IMR-90 (cell line): ENCODE measurements around the gene ZNF783. TPM values are rescaled to one million over a fixed set of nuclear protein-coding genes. Genes with fewer than 3 reads are reported as not detected.

Experiments used
- ATAC-seq: fragments of 200-7000 bp; cut with Tn5 transposase; 2 replicates; pipeline ENCODE4 v1.9.1; 2020; ENCODE audit warnings: low read depth, mild to moderate bottlenecking, moderate library complexity
- BruUV-seq: library from RNA; stranded (reverse); fragments of 400-500 nt; replicated peaks from 2 replicates; lab custom pipeline; 2021; lab: Mats Ljungman, UMichigan
- CTCF ChIA-PET: fragments of 300-600 bp; formaldehyde crosslinking; extraction: SDS; loops from one replicate; lab custom pipeline; 2021; ENCODE audit warnings: antibody characterized with exemption; lab: Yijun Ruan, JAX
- POLR2A ChIA-PET: fragments of 300-600 bp; sonication (Branson Sonifier 250); formaldehyde crosslinking; loops from one replicate; lab custom pipeline; 2022; ENCODE audit warnings: antibody characterized with exemption; ENCODE audit not compliant: unreplicated experiment; lab: Charles Lee
- DNase-seq: peaks from one replicate; pipeline ENCODE4 v3.0.0; 2013
- H2AFZ ChIP-seq: replicated peaks from 2 replicates; pipeline ENCODE3; 2013; ENCODE audit warnings: low read length, mild to moderate bottlenecking; ENCODE audit not compliant: poor library complexity
- H2AK5ac ChIP-seq: 2 replicates; pipeline ENCODE4 v1.6.1; 2013; ENCODE audit warnings: low read depth, low read length, inconsistent platforms
- H2AK9ac ChIP-seq: replicated peaks from 2 replicates; pipeline ENCODE3; 2013; ENCODE audit warnings: mild to moderate bottlenecking, low read depth, low read length, moderate library complexity; ENCODE audit not compliant: poor library complexity
- H2BK120ac ChIP-seq: 2 replicates; pipeline ENCODE4 v1.6.1; 2013; ENCODE audit warnings: low read depth, low read length, inconsistent platforms
- H2BK15ac ChIP-seq: 3 replicates; pipeline ENCODE4 v1.6.1; 2013; ENCODE audit warnings: low read depth, low read length, inconsistent platforms
- H2BK20ac ChIP-seq: 2 replicates; pipeline ENCODE4 v1.6.1; 2013; ENCODE audit warnings: low read depth, mild to moderate bottlenecking, inconsistent platforms, low read length, moderate library complexity
- H2BK5ac ChIP-seq: 2 replicates; pipeline ENCODE4 v1.6.1; 2013; ENCODE audit warnings: mild to moderate bottlenecking, low read depth, low read length, inconsistent platforms; ENCODE audit not compliant: poor library complexity, severe bottlenecking
- H3K14ac ChIP-seq: replicated peaks from 2 replicates; pipeline ENCODE4 v1.6.1; 2013; ENCODE audit warnings: low read depth, low read length, inconsistent platforms
- H3K18ac ChIP-seq: 2 replicates; pipeline ENCODE4 v1.6.1; 2013; ENCODE audit warnings: low read depth, low read length, control low read depth
- H3K23ac ChIP-seq: 2 replicates; pipeline ENCODE4 v1.6.1; 2013; ENCODE audit warnings: low read depth, low read length, inconsistent platforms
- H3K27ac ChIP-seq: 2 replicates; pipeline ENCODE4 v1.5.1; 2013; ENCODE audit warnings: mild to moderate bottlenecking, control low read depth, low read length; ENCODE audit not compliant: insufficient read depth
- H3K27me3 ChIP-seq: 2 replicates; pipeline ENCODE4 v1.6.1; 2013; ENCODE audit warnings: low read length; ENCODE audit not compliant: control insufficient read depth, insufficient read depth
- H3K36me3 ChIP-seq: 2 replicates; pipeline ENCODE4 v1.6.1; 2013; ENCODE audit warnings: low read length, mixed read lengths; ENCODE audit not compliant: control insufficient read depth, insufficient read depth
- H3K4ac ChIP-seq: 2 replicates; pipeline ENCODE4 v1.6.1; 2013; ENCODE audit warnings: low read depth, low read length, inconsistent platforms
- H3K4me1 ChIP-seq: 2 replicates; pipeline ENCODE4 v1.6.1; 2013; ENCODE audit warnings: low read length, mixed read lengths; ENCODE audit not compliant: control insufficient read depth, insufficient read depth
- H3K4me2 ChIP-seq: 2 replicates; pipeline ENCODE4 v1.6.1; 2013; ENCODE audit warnings: low read depth, mild to moderate bottlenecking, control low read depth, low read length, moderate library complexity
- H3K4me3 ChIP-seq: 2 replicates; pipeline ENCODE4 v1.5.1; 2013; ENCODE audit warnings: low read depth, mild to moderate bottlenecking, control low read depth, low read length, moderate library complexity; ENCODE audit not compliant: insufficient read depth
- H3K56ac ChIP-seq: 2 replicates; pipeline ENCODE4 v1.6.1; 2013; ENCODE audit warnings: low read length, inconsistent platforms; ENCODE audit not compliant: insufficient read depth; ENCODE audit errors: extremely low read depth
- H3K79me1 ChIP-seq, 2 experiments: 2 replicates each; pipeline ENCODE4 v1.6.1; 2013; ENCODE audit warnings: low read length in 2 of 2, inconsistent platforms in 1 of 2, low read depth in 1 of 2
- H3K9ac ChIP-seq: 2 replicates; pipeline ENCODE4 v1.6.1; 2013; ENCODE audit warnings: low read depth, low read length, control low read depth
- H3K9me1 ChIP-seq: 2 replicates; pipeline ENCODE4 v1.6.1; 2013; ENCODE audit warnings: low read length, inconsistent platforms; ENCODE audit not compliant: insufficient read depth
- H3K9me3 ChIP-seq: 2 replicates; pipeline ENCODE4 v1.6.1; 2013; ENCODE audit warnings: low read length; ENCODE audit not compliant: control insufficient read depth, insufficient read depth
- H4K20me1 ChIP-seq: 2 replicates; pipeline ENCODE4 v1.6.1; 2013; ENCODE audit warnings: low read length, inconsistent platforms; ENCODE audit not compliant: insufficient read depth
- H4K5ac ChIP-seq: 2 replicates; pipeline ENCODE4 v1.6.1; 2013; ENCODE audit warnings: mild to moderate bottlenecking, low read depth, low read length, control low read depth
- H4K8ac ChIP-seq, 2 experiments: 2 replicates each; pipeline ENCODE4 v1.6.1; 2013; ENCODE audit warnings: low read depth in 2 of 2, low read length in 2 of 2, control low read depth in 1 of 2, inconsistent platforms in 1 of 2
- H4K91ac ChIP-seq: 2 replicates; pipeline ENCODE4 v1.6.1; 2013; ENCODE audit warnings: low read depth, low read length, inconsistent platforms; ENCODE audit not compliant: insufficient read depth
- CHD1 ChIP-seq: IDR thresholded peaks from 2 replicates; pipeline ENCODE4 v1.6.1; 2012; ENCODE audit warnings: low read depth, low read length, improper control_type of control experiment
- ELK1 ChIP-seq: fragments of 150-350 bp; IDR thresholded peaks from 2 replicates; pipeline ENCODE4 v1.6.1; 2016; ENCODE audit warnings: low read depth, mild to moderate bottlenecking, low read length, moderate library complexity, borderline replicate concordance
- FOS ChIP-seq: fragments of 150-350 bp; IDR thresholded peaks from 2 replicates; pipeline ENCODE4 v1.6.1; 2016; ENCODE audit warnings: low read depth, low read length
- MAZ ChIP-seq: IDR thresholded peaks from 2 replicates; pipeline ENCODE4 v1.6.1; 2012; ENCODE audit warnings: low read depth, mild to moderate bottlenecking, low read length, improper control_type of control experiment, moderate library complexity, borderline replicate concordance
- MXI1 ChIP-seq: IDR thresholded peaks from 2 replicates; pipeline ENCODE4 v1.6.1; 2012; ENCODE audit warnings: low read depth, mild to moderate bottlenecking, low read length, moderate library complexity, borderline replicate concordance
- POLR2A ChIP-seq: IDR thresholded peaks from 2 replicates; pipeline ENCODE4 v1.6.1; 2012; ENCODE audit warnings: mild to moderate bottlenecking, low read depth, low read length
- RAD21 ChIP-seq: IDR thresholded peaks from 2 replicates; pipeline ENCODE4 v1.6.1; 2012; ENCODE audit warnings: low read length, improper control_type of control experiment
- RCOR1 ChIP-seq: IDR thresholded peaks from 2 replicates; pipeline ENCODE4 v1.6.1; 2012; ENCODE audit warnings: mild to moderate bottlenecking, low read length, improper control_type of control experiment; ENCODE audit not compliant: insufficient replicate concordance
- USF2 ChIP-seq: fragments of 150-350 bp; IDR thresholded peaks from 2 replicates; pipeline ENCODE4 v1.6.1; 2017; ENCODE audit warnings: mild to moderate bottlenecking, antibody characterized with exemption, low read length, low read depth
- WGBS, 2 experiments: methylation state at CpG; one replicate each; pipeline versions ENCODE4 v1.1.5 to v1.1.7; 2013; ENCODE audit warnings: missing lambda C conversion rate in 2 of 2; ENCODE audit not compliant: insufficient read length in 1 of 2; ENCODE audit errors: extremely low coverage in 2 of 2; 5-methylcytosine and 5-hydroxymethylcytosine counted together
- dilution Hi-C: fragments of 300-500 bp; cut with HindIII; formaldehyde crosslinking; loops from one replicate; pipeline ENCODE4 v1.14.3; 2018; ENCODE audit warnings: low sequenced_read_pairs; ENCODE audit not compliant: unreplicated experiment
- in situ Hi-C: fragments of 300-500 bp; cut with MboI; formaldehyde crosslinking; loops from 3 replicates; pipeline ENCODE4 v1.14.3; 2019; ENCODE audit warnings: low sequenced_read_pairs, inconsistent platforms, mixed read lengths
- intact Hi-C: fragments of 100-400 bp; cut with micrococcal nuclease; formaldehyde crosslinking; loops from 2 replicates; pipeline ENCODE4 v1.10.0; 2022
- polyA plus RNA-seq, 3 experiments: library from polyadenylated mRNA; depleted of rRNA; stranded (reverse); fragments of >200 nt; gene quantifications; 2 replicates each; pipeline ENCODE4 v1.2.3, GENCODE V29; 2012; ENCODE audit warnings: low replicate concordance in 1 of 3
- total RNA-seq: library from RNA; depleted of rRNA; stranded (reverse); fragments of >200 nt; gene quantifications from 2 replicates; pipeline ENCODE4 v1.2.3, GENCODE V29; 2012

ZNF783 gene
- total and polyA plus RNA-seq, 2 of the 4 experiments (the other 2 are of a cell fraction): 2.3 to 7.2 TPM

GRCh38 chr7:149289262-149289661 lies 27.3 kb downstream of the ZNF783 start:
- dilution Hi-C loops (no loop called here), in situ Hi-C loops (no loop called here), intact Hi-C loops (no loop called here)
- Histone ChIP-seq H3K4me3 (no peak overlapping the region), H3K18ac (no peak overlapping the region), H4K20me1 (peaks cover 4% of the 10 kb centered on the region; the same call in 1 of the 2 replicates), H2BK120ac (no peak overlapping the region), H3K4me1 (0 out of 2 replicates have a peak, but pooled peaks cover 2% of the 10 kb centered on the region), H3K36me3 (peaks cover 4% of the 10 kb centered on the region; the same call in 1 of the 2 replicates), H3K9me3 (no peaks in the 10 kb centered on the region), H3K23ac (no peak overlapping the region), H3K9me1 (peaks cover 2% of the 10 kb centered on the region), H2BK15ac (no peak overlapping the region), H3K4ac (no peak overlapping the region), H3K27ac (no peak overlapping the region), H3K27me3 (no peaks in the 10 kb centered on the region), H2AK9ac (no peak overlapping the region), H3K56ac (no peak overlapping the region), H2BK5ac (no peak overlapping the region), H3K79me1 (peaks cover 0 to 3% of the 10 kb centered on the region in 2 experiments; a peak in 1 of 4 replicates), H2AK5ac (no peak overlapping the region), H4K8ac (no peak overlapping the region), H3K9ac (no peak overlapping the region), H3K4me2 (no peak overlapping the region), H4K91ac (no peak overlapping the region), H2AFZ (no peak overlapping the region), H2BK20ac (no peak overlapping the region), H4K5ac (no peak overlapping the region), H3K14ac (no peak overlapping the region)
- WGBS, 2 experiments: 90% methylated on average over 4 of the region's 8 CpGs; no CpG with 5 or more reads in 1 of the 2 experiments
- no TSS peak for BruUV-seq
- DNase-seq (no peak), ATAC-seq (no peak)
- TF ChIP-seq ELK1 (no peak), MXI1 (no peak), CHD1 (no peak), FOS (no peak), RCOR1 (no peak), MAZ (no peak), POLR2A (no peak), USF2 (no peak), RAD21 (no peak)
- POLR2A ChIA-PET: no interaction called here
- CTCF ChIA-PET: no interaction called here
